Gastroesophageal sphincter (tissue), 4 donors: ENCODE measurements around the gene SOX15. TPM values are rescaled to one million over a fixed set of nuclear protein-coding genes. Genes with fewer than 3 reads are reported as not detected.

Experiments used
- ATAC-seq: fragments of 150-250 bp; one replicate; pipeline ENCODE4 v1.9.1; 2016; ENCODE audit warnings: mild to moderate bottlenecking, moderate library complexity
- H3K27ac ChIP-seq, 4 donors: fragments of 200-600 bp; sonication (generic) in 3 of 4; 1 replicate in 3 of 4; 2 replicates in 1 of 4; pipeline ENCODE4 v1.5.1; 2016 to 2019
- H3K27me3 ChIP-seq: fragments of 200-600 bp; sonication (generic); one replicate; pipeline ENCODE4 v1.5.1; 2019
- H3K36me3 ChIP-seq, 2 donors: fragments of 200-600 bp; sonication (generic); one replicate each; pipeline ENCODE4 v1.5.1; 2019; ENCODE audit warnings: control low read depth in 1 of 2
- H3K4me1 ChIP-seq, 3 donors: fragments of 200-600 bp; sonication (generic); 1 replicate in 2 of 3; 2 replicates in 1 of 3; pipeline ENCODE4 v1.5.1; 2016 to 2019; ENCODE audit warnings: control low read depth in 2 of 3
- H3K4me3 ChIP-seq, 2 donors: fragments of 200-600 bp; sonication (generic); one replicate each; pipeline ENCODE4 v1.5.1; 2019; ENCODE audit warnings: mild to moderate bottlenecking in 1 of 2, moderate library complexity in 1 of 2
- H3K9me3 ChIP-seq, 3 donors: fragments of 200-600 bp; sonication (generic); one replicate each; pipeline ENCODE4 v1.5.1; 2017 to 2019; ENCODE audit warnings: control low read depth in 2 of 3
- CTCF ChIP-seq, 4 experiments: fragments of 200-600 bp in 2 of 4; fragments of 450-650 bp in 2 of 4; sonication (generic) in 1 of 4; IDR thresholded peaks; one replicate each; pipeline ENCODE4 v1.5.1; 2017 to 2019; ENCODE audit warnings: antibody characterized with exemption in 4 of 4, mild to moderate bottlenecking in 2 of 4, moderate library complexity in 2 of 4
- EP300 ChIP-seq: sonication (generic); formaldehyde crosslinking; IDR thresholded peaks from one replicate; pipeline ENCODE4 v1.6.1; 2017; ENCODE audit warnings: antibody characterized with exemption, mild to moderate bottlenecking
- POLR2A ChIP-seq, 2 donors: fragments of 450-650 bp; IDR thresholded peaks; one replicate each; pipeline ENCODE4 v1.6.1; 2017; ENCODE audit warnings: antibody characterized with exemption in 2 of 2, mild to moderate bottlenecking in 2 of 2, moderate library complexity in 1 of 2
- POLR2AphosphoS5 ChIP-seq: sonication (generic); formaldehyde crosslinking; IDR thresholded peaks from one replicate; pipeline ENCODE4 v1.6.1; 2017; ENCODE audit warnings: antibody characterized with exemption
- WGBS, 2 donors: methylation state at CpG; one replicate each; pipeline ENCODE4 v1.1.5; 2018; ENCODE audit warnings: low coverage in 1 of 2; 5-methylcytosine and 5-hydroxymethylcytosine counted together
- total RNA-seq, 4 donors: library from RNA; depleted of rRNA; stranded (reverse); fragments of >200 nt; gene quantifications; one replicate each; pipeline ENCODE4 v1.1.0, GENCODE V29; 2016

Gene SOX15
- total RNA-seq, 4 donors from 2014 or later: 5.1 to 9.0 (median 5.9) TPM

- H3K27ac ChIP-seq: peak overlapping the region; percentile 86 to 98 (median 92)
- H3K27me3 ChIP-seq: no peaks in the 10 kb centered on the region
- H3K4me3 ChIP-seq: peak overlapping the region; percentile 28 to 88
- peaks cover 0 to 43% (median 17%) of the 10 kb centered on the region in 3 donors for H3K4me1 ChIP-seq
- WGBS, 2 donors: 1 to 3% methylated on average over 7 to 17 of the region's 28 CpGs
- H3K36me3 ChIP-seq: peaks cover 0 to 3% of the 10 kb centered on the region in 2 donors
- no peaks in the 10 kb centered on the region for H3K9me3 ChIP-seq
- no peak for TF ChIP-seq CTCF (IDR thresholded peaks at IDR 0.05)
- TF ChIP-seq POLR2AphosphoS5: peak; percentile 23
- no peak for ATAC-seq
Measured at GRCh38 chr17:7615265-7615747, 25.4 kb upstream of the SOX15 start.

- 0% methylated on average over 5 to 23 of the region's 93 CpGs for WGBS, 2 donors
- H3K9me3 ChIP-seq: no peaks in the 10 kb centered on the region
- peak within 1 kb of the TSS; percentile 47 to 88 for H3K4me3 ChIP-seq
- H3K27me3 ChIP-seq: no peaks in the 10 kb centered on the region
- peaks cover 0 to 3% of the 10 kb centered on the region in 2 donors for H3K36me3 ChIP-seq
- peaks cover 0 to 48% (median 17%) of the 10 kb centered on the region in 3 donors for H3K4me1 ChIP-seq
- peak within 1 kb of the TSS; percentile 86 to 98 (median 95) for H3K27ac ChIP-seq
- ATAC-seq: peak; percentile 97
- TF ChIP-seq POLR2A (IDR thresholded peaks at IDR 0.05): peak; percentile 85 to 86
- TF ChIP-seq POLR2AphosphoS5: peak; percentile 67
- no peak for TF ChIP-seq EP300
- TF ChIP-seq CTCF (IDR thresholded peaks at IDR 0.05): peak in 3 of 4 experiments; percentile 64 to 68 (median 67)
Measured at GRCh38 chr17:7614425-7615264, 24.8 kb upstream of the SOX15 start, which contains the start of gene FXR2. TSS of gene FXR2 (minus strand) at chr17:7614897. CDS start at chr17:7614532, 365 bp downstream.

GRCh38 chr17:7613769-7614424 lies 24.0 kb upstream of the SOX15 start:
- TF ChIP-seq CTCF (IDR thresholded peaks at IDR 0.05) (peak in 1 of 4 experiments; percentile 8), EP300 (no peak)
- 3 to 10% methylated on average over 3 to 18 of the region's 20 CpGs for WGBS, 2 donors

GRCh38 chr17:7612294-7612640 lies 22.4 kb upstream of the SOX15 start:
- Histone ChIP-seq H3K9me3 (no peaks in the 10 kb centered on the region), H3K36me3 (peaks cover 0 to 9% of the 10 kb centered on the region in 2 donors), H3K4me3 (no peak overlapping the region), H3K27ac (no peak overlapping the region), H3K27me3 (no peaks in the 10 kb centered on the region), H3K4me1 (peaks cover 0 to 55% (median 17%) of the 10 kb centered on the region in 3 donors)
- no peak for ATAC-seq
- 86 to 100% methylated on average over 1 of the region's 1 CpG for WGBS, 2 donors
- TF ChIP-seq CTCF (IDR thresholded peaks at IDR 0.05) (no peak), POLR2A (IDR thresholded peaks at IDR 0.05) (no peak), POLR2AphosphoS5 (no peak), EP300 (no peak)

More at GRCh38 chr17:7613769-7614424, 24.0 kb upstream of the SOX15 start:
- Histone ChIP-seq H3K27me3 (no peaks in the 10 kb centered on the region), H3K36me3 (peaks cover 0 to 3% of the 10 kb centered on the region in 2 donors), H3K4me1 (peaks cover 0 to 55% (median 17%) of the 10 kb centered on the region in 3 donors), H3K9me3 (no peaks in the 10 kb centered on the region), H3K4me3 (peak overlapping the region; percentile 47 to 88), H3K27ac (peak overlapping the region; percentile 71 to 98 (median 95))
- no peak for ATAC-seq
